ENCODE results near the gene ZFP36L2. TPM values are rescaled to one million over a fixed set of nuclear protein-coding genes. Genes with fewer than 3 reads are reported as not detected.

The ZFP36L2 gene
- total RNA-seq, 1 experiment from 2014 or later, result 34.3 TPM

DNA sequence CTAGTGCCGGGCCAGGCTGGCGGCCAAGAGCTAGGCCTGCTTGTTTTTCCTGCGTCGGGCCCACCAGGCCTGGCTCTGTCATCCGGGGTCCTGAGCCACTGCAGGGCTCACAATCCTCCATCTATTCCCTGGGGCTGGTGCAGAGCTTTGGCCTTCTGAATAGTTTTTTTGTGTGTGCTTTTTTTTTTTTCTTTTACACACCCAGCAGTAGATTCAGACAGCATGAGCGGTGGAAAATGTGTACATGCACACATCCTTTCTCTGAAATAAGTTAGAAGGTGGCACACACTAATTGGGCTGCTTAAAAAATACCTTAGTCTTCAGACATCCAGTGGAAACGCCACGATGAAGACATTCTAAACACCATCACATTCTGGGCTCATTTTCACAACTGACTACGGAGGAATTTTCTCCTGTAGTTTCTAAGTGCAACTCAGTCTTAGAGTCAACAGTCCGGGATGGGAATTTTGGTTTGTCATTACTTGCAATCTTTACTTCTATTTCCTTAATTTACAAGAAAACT lies 6.1 kb downstream of the ZFP36L2 start:
- Histone ChIP-seq H3K36me3 (ENCODE audit: low read depth) (peaks cover 19% of the 10 kb centered on the region), H3K9me3 (ENCODE audit: insufficient read depth, low read depth) (no peaks in the 10 kb centered on the region), H3K27ac (peak overlapping the region; percentile 92), H3K4me3 (peak overlapping the region; percentile 72), H3K79me2 (ENCODE audit: low read depth) (peaks cover 65% of the 10 kb centered on the region), H4K20me1 (ENCODE audit: insufficient read depth) (0 out of 2 replicates have a peak, but pooled peaks cover 8% of the 10 kb centered on the region), H2AFZ (peak overlapping the region; percentile 78), H3K9me2 (ENCODE audit: insufficient read depth) (no peaks in the 10 kb centered on the region), H3K4me2 (peak overlapping the region; percentile 99), H3K4me1 (replicated peaks; ENCODE audit: insufficient read depth) (peaks cover 51% of the 10 kb centered on the region), H3F3A (ENCODE audit: insufficient read depth, low read depth) (peaks cover 68% of the 10 kb centered on the region), H3K27me3 (ENCODE audit: insufficient read depth, low read depth) (no peaks in the 10 kb centered on the region)
- intact Hi-C loops (cut with micrococcal nuclease; ENCODE audit: unreplicated experiment), result loop anchor here (1.0 kb wide), 1 partner anchor 134 kb away; no protein-coding TSS in a partner anchor
- TF ChIP-seq EZH2 (IDR thresholded peaks at IDR 0.05; ENCODE audit: low read depth), result no peak
- TF ChIP-seq, protein P1, sequence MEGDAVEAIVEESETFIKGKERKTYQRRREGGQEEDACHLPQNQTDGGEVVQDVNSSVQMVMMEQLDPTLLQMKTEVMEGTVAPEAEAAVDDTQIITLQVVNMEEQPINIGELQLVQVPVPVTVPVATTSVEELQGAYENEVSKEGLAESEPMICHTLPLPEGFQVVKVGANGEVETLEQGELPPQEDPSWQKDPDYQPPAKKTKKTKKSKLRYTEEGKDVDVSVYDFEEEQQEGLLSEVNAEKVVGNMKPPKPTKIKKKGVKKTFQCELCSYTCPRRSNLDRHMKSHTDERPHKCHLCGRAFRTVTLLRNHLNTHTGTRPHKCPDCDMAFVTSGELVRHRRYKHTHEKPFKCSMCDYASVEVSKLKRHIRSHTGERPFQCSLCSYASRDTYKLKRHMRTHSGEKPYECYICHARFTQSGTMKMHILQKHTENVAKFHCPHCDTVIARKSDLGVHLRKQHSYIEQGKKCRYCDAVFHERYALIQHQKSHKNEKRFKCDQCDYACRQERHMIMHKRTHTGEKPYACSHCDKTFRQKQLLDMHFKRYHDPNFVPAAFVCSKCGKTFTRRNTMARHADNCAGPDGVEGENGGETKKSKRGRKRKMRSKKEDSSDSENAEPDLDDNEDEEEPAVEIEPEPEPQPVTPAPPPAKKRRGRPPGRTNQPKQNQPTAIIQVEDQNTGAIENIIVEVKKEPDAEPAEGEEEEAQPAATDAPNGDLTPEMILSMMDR (conservative IDR thresholded peaks at IDR 0.05), result no peak
- BruUV-seq (replicated peaks), result no TSS peak
- CTCF ChIA-PET, result interaction anchor here (0.9 kb wide), 1 partner anchor 40 kb away, joined by 5 read pairs; no protein-coding TSS in a partner anchor
- POLR2A ChIA-PET (ENCODE audit: unreplicated experiment), result interaction anchor here (0.6 to 0.7 kb wide), 2 partner anchors 297 to 384 kb away, joined by 4 to 6 read pairs; no protein-coding TSS in a partner anchor
- DNase-seq, result peak in 1 of 2 experiments; percentile 50

DNA sequence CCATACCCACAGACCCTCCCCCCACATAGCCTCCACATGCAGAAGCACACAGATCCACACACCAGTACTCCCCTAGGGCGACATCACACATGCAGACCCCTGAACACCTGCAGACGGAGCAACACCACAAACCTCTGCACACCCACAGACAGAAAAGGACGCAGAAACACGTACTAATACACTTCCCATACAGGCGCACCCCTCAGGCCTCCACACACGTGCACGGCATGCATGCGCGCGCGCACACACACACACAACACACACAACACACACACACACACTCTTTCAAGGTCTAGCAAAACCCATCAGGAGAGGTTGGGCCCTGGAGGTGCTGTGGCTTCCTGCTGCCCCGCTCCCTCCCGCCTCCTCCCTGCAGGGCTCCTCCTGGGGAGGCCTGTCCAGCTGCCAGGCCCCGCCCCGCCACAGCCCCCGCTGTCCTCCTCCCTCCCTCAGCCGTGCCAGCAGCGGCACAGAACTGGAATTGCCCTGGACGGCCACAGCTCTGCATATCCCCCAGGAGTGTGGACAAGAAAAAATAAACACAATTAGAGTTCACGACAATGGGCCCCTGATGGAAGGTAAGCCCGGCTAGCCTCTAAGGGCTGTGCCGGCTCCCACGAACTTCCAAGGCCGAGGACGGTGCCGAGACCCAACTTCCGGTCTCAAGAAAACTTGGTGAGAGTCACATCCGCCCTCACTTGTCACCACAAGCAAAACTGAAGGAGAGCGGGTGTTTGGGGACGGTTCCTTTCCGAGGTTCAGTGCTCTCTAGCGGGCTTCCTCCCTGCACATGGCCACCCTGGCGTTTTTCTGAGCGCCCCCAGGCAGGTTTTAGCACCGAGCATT lies 6.8 kb downstream of the ZFP36L2 start:
- no peaks in the 10 kb centered on the region for H3K9me3 ChIP-seq (ENCODE audit: insufficient read depth, low read depth)
- POLR2A ChIA-PET (ENCODE audit: unreplicated experiment), result interaction anchor here (0.6 to 0.7 kb wide), 3 partner anchors 117 to 384 kb away, joined by 3 to 6 read pairs (median 4); no protein-coding TSS in a partner anchor
- TF ChIP-seq EZH2 (IDR thresholded peaks at IDR 0.05; ENCODE audit: low read depth), result no peak
- TF ChIP-seq, protein P1 (conservative IDR thresholded peaks at IDR 0.05), result no peak; the same call in 1 of the 2 replicates
- no peaks in the 10 kb centered on the region for H3K27me3 ChIP-seq (ENCODE audit: insufficient read depth, low read depth)
- no peaks in the 10 kb centered on the region for H3K9me2 ChIP-seq (ENCODE audit: insufficient read depth)
- TSS peak; percentile 87 for BruUV-seq (replicated peaks)
- peaks cover 51% of the 10 kb centered on the region for H3K4me1 ChIP-seq (replicated peaks; ENCODE audit: insufficient read depth)
- peak overlapping the region; percentile 78 for H2AFZ ChIP-seq
- peak overlapping the region; percentile 92 for H3K27ac ChIP-seq
- CTCF ChIA-PET, result interaction anchor here (0.9 kb wide), 1 partner anchor 39 kb away, joined by 5 read pairs; no protein-coding TSS in a partner anchor
- H3K79me2 ChIP-seq (ENCODE audit: low read depth), result peaks cover 58% of the 10 kb centered on the region
- peak overlapping the region; percentile 72 for H3K4me3 ChIP-seq
- peaks cover 19% of the 10 kb centered on the region for H3K36me3 ChIP-seq (ENCODE audit: low read depth)
- intact Hi-C loops (cut with micrococcal nuclease; ENCODE audit: unreplicated experiment), result loop anchor here (1.0 to 2.0 kb wide), 4 partner anchors 19 to 133 kb away; no protein-coding TSS in a partner anchor
- H3K4me2 ChIP-seq, result peak overlapping the region; percentile 99
- H3F3A ChIP-seq (ENCODE audit: insufficient read depth, low read depth), result peaks cover 68% of the 10 kb centered on the region
- DNase-seq, result peak; percentile 81 to 91
- H4K20me1 ChIP-seq (ENCODE audit: insufficient read depth), result 0 out of 2 replicates have a peak, but pooled peaks cover 6% of the 10 kb centered on the region

DNA sequence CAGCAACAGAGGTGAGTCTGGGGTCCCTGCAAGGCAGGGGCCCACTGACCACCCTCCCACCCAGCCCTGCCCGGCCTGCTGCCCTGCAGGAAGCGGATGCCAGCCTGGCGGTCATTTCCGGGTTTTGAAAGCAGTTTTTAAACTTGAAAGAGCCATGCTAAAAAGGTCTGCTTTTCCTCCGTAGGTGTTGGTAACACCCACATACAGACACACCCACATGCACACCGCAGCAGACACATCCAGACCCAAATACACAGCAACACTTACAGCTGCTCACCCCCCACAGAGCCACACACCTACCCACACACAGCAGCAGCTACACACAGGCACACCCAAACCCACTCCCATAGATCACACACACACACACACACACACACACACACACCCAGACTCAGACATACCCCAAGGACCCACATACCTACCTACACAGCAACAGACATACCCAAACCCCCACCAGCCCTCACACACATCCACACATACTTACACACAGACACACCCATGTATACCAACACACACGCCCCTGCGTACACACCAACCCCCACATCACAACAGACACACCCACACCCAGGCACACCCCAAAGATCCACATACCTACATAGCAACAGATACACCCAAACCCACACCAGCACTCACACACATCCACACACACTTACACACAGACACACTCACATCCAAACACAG lies 7.6 kb downstream of the ZFP36L2 start:
- Histone ChIP-seq H3F3A (ENCODE audit: insufficient read depth, low read depth) (peaks cover 69% of the 10 kb centered on the region), H3K4me1 (replicated peaks; ENCODE audit: insufficient read depth) (peaks cover 51% of the 10 kb centered on the region), H3K4me2 (peak overlapping the region; percentile 99), H3K27ac (peak overlapping the region; percentile 92), H3K9me2 (ENCODE audit: insufficient read depth) (no peaks in the 10 kb centered on the region), H3K36me3 (ENCODE audit: low read depth) (peaks cover 17% of the 10 kb centered on the region), H3K4me3 (peak overlapping the region; percentile 72), H2AFZ (peak overlapping the region; percentile 66), H3K79me2 (ENCODE audit: low read depth) (peaks cover 50% of the 10 kb centered on the region), H3K9me3 (ENCODE audit: insufficient read depth, low read depth) (no peaks in the 10 kb centered on the region), H4K20me1 (ENCODE audit: insufficient read depth) (0 out of 2 replicates have a peak, but pooled peaks cover 6% of the 10 kb centered on the region), H3K27me3 (ENCODE audit: insufficient read depth, low read depth) (no peaks in the 10 kb centered on the region)
- TF ChIP-seq, protein P1 (conservative IDR thresholded peaks at IDR 0.05), result no peak
- no peak for TF ChIP-seq EZH2 (IDR thresholded peaks at IDR 0.05; ENCODE audit: low read depth)
- POLR2A ChIA-PET (ENCODE audit: unreplicated experiment), result interaction anchor here (0.7 to 0.9 kb wide), 3 partner anchors 12 to 40 kb away, joined by 8 to 24 read pairs (median 14); no protein-coding TSS in a partner anchor
- BruUV-seq (replicated peaks), result no TSS peak
- peak; percentile 65 to 88 for DNase-seq
- intact Hi-C loops (cut with micrococcal nuclease; ENCODE audit: unreplicated experiment), result loop anchor here (1.0 to 2.0 kb wide), 4 partner anchors 18 to 60 kb away; no protein-coding TSS in a partner anchor
- CTCF ChIA-PET, result interaction anchor here (0.5 to 0.6 kb wide), 2 partner anchors 11 to 40 kb away, joined by 4 to 6 read pairs; no protein-coding TSS in a partner anchor
